ENCODE measurements around the gene ATP8B4. TPM values are rescaled to one million over a fixed set of nuclear protein-coding genes. Genes with fewer than 3 reads are reported as not detected.

ATP8B4 gene
- total and polyA plus RNA-seq, 8 donors: 2.1 to 8.1 (median 2.9) TPM

DNA sequence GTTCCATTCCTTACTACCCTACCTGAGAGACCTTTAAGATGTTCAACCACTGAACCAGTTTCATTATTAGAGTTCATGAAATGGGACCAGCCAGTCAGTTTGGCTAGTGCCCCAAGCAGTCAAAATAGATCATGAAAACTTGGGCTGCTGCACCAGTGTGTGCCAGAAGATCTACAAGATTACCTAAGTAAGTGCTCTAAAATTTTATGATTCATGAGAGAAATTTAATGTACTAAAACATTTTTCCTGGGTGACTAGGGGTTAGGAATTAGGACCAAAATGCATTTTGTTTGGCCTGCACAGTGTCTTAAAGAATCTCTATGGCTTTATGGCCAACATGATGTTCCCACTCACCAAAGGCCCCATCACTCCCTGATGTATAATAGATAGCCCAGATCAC, 214.7 kb downstream of the ATP8B4 start:
- Histone ChIP-seq H3K4me1 (peaks cover 0 to 3% of the 10 kb centered on the region in 2 donors), H3K27ac (no peak overlapping the region), H3K36me3 (no peaks in the 10 kb centered on the region), H3K27me3 (no peaks in the 10 kb centered on the region), H3K9me3 (no peaks in the 10 kb centered on the region), H3K4me3 (no peak overlapping the region)
- intact Hi-C loops (cut with DNase I): no loop called here
- TF ChIP-seq, protein P1, sequence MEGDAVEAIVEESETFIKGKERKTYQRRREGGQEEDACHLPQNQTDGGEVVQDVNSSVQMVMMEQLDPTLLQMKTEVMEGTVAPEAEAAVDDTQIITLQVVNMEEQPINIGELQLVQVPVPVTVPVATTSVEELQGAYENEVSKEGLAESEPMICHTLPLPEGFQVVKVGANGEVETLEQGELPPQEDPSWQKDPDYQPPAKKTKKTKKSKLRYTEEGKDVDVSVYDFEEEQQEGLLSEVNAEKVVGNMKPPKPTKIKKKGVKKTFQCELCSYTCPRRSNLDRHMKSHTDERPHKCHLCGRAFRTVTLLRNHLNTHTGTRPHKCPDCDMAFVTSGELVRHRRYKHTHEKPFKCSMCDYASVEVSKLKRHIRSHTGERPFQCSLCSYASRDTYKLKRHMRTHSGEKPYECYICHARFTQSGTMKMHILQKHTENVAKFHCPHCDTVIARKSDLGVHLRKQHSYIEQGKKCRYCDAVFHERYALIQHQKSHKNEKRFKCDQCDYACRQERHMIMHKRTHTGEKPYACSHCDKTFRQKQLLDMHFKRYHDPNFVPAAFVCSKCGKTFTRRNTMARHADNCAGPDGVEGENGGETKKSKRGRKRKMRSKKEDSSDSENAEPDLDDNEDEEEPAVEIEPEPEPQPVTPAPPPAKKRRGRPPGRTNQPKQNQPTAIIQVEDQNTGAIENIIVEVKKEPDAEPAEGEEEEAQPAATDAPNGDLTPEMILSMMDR (IDR thresholded peaks at IDR 0.05): no peak
- no peak for DNase-seq
- ATAC-seq: no peak

DNA sequence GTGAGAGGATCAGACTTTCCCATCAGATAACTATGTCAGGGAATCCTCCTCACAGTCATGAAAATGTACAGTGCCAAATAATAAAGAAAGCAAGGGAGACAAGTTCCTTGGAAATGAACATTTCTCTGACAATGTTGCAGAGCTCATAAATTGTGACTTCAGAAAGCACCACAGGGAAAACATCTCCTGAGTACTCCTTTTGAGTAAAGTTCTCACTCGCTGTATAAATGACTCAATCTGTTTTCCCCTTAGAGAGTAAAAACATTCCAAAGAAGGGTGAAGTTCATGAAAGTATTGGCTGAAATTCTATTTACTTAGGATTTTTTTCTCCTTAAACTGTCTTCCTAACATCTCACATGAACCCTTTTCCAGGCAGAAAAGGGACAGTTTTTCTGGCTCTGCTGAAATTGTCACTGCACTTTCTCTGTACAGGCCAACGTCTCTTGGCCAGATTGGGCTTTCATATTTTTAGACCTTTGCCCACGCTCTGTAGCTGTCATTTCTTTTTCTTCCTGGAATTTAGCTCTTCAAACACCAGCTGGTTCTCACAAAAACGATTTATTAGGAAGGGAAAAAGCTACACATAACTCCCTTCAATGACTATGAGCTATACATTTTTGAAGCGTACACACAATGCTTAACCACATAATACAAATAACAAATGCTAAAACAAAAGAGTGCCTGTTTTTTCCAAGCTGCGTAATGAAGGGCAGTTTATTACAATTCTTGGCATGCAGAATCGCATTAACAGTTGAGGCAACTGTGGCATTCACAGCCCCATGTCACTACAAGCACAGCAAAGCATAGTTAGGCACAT, 216.1 kb downstream of the ATP8B4 start:
- no peaks in the 10 kb centered on the region for H3K36me3 ChIP-seq
- peak overlapping the region; percentile 49 to 69 for H3K27ac ChIP-seq
- peak; percentile 59 for ATAC-seq
- no peak overlapping the region for H3K4me3 ChIP-seq
- no peaks in the 10 kb centered on the region for H3K4me1 ChIP-seq
- intact Hi-C loops (cut with DNase I): no loop called here
- peak in 1 of 4 donors; percentile 40 for DNase-seq
- H3K9me3 ChIP-seq: no peaks in the 10 kb centered on the region
- TF ChIP-seq, protein P1 (IDR thresholded peaks at IDR 0.05): no peak
- H3K27me3 ChIP-seq: no peaks in the 10 kb centered on the region

DNA sequence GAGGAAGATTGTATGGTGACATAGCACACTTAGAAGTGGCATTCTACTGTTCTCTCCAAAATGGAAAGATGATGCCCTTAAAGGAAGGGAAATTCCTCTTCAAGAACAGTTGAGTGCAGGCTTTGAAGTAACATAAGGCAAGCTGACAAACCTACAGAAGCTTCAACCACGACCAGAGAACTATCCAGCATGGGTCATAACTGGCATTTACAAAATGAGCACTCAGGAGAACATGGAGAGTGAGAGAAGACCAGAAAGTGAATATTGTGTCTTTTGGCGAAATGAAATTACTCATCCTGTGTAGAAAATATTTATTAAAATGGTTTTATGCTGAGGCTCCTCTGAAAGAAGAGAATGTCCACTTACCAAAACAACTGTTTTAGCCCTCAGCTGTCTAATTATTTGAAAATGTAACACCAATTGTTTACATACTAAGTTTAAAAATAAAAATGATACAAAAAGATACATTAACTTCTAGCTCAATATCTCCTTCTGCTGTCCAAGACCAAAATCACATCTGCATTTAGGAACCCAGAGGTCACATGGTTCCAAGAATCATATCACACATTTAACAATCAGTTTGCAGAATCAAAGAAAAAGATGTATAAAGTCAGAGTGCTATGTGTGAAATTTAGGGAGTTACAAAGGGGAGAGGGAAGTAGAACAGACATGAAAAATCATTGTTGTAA, 216.9 kb downstream of the ATP8B4 start:
- TF ChIP-seq, protein P1 (IDR thresholded peaks at IDR 0.05): no peak
- Histone ChIP-seq H3K9me3 (no peaks in the 10 kb centered on the region), H3K27me3 (no peaks in the 10 kb centered on the region), H3K36me3 (no peaks in the 10 kb centered on the region), H3K4me3 (no peak overlapping the region), H3K27ac (peak overlapping the region; percentile 49 to 69), H3K4me1 (no peaks in the 10 kb centered on the region)
- ATAC-seq: peak; percentile 38
- intact Hi-C loops (cut with DNase I): no loop called here
- peak in 1 of 4 donors; percentile 55 for DNase-seq

DNA sequence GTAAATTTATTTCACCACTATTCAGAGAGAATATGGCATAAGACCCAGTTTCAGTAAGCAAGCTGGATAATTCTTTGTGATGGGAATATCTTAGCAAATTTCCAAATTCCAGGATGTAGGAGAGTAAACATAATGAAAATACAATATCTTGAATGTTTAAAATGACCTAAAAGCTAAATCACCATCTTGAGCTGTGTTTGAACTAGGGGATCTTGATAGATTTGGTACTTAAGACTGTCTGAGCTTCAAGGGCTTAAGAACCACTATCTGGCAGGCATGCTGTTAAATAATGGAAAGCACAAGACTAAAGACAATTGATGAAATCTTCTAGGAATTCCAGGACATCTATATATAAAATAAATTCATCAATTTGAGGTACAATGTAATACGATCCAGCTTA, 217.7 kb downstream of the ATP8B4 start:
- Histone ChIP-seq H3K4me1 (no peaks in the 10 kb centered on the region), H3K27me3 (no peaks in the 10 kb centered on the region), H3K4me3 (no peak overlapping the region), H3K27ac (peak overlapping the region in 1 of 2 donors; percentile 69), H3K36me3 (no peaks in the 10 kb centered on the region), H3K9me3 (no peaks in the 10 kb centered on the region)
- intact Hi-C loops (cut with DNase I): no loop called here
- DNase-seq: no peak
- no peak for ATAC-seq
- TF ChIP-seq, protein P1 (IDR thresholded peaks at IDR 0.05): no peak

DNA sequence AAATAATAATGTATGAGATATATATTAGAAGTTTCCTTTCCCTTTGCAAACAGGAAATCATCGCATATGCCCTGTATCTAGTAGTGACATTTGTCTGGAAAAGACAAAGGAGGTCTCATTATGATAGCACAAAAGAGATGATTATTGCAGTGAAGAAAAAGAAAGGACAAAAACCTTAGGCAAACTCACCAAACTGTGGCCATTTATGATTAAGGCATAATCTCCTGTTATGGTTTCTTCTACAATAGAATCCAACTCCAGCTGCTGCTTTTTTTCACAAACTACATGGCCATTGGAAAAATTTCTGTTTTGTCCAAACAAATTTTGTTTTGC, 218.2 kb downstream of the ATP8B4 start:
- Histone ChIP-seq H3K4me1 (no peaks in the 10 kb centered on the region), H3K27me3 (no peaks in the 10 kb centered on the region), H3K4me3 (no peak overlapping the region), H3K9me3 (no peaks in the 10 kb centered on the region), H3K27ac (peak overlapping the region in 1 of 2 donors; percentile 69), H3K36me3 (no peaks in the 10 kb centered on the region)
- ATAC-seq (no peak), DNase-seq (no peak)
- TF ChIP-seq, protein P1 (IDR thresholded peaks at IDR 0.05): no peak
- intact Hi-C loops (cut with DNase I): no loop called here

Data from left lung (tissue), 10 donors.